Measurements from ENCODE around the gene MAPRE2.

The MAPRE2 gene

GRCh38 chr18:35157181-35157580, 116.0 kb downstream of the MAPRE2 start:
- Histone ChIP-seq H3K9ac (ENCODE audit: low read length) (no peak overlapping the region), H3K18ac (ENCODE audit: low read depth in 1 of 2, low read length in 2 of 2) (no peak overlapping the region), H3K36me3 (ENCODE audit: control insufficient read depth in 1 of 2, insufficient read depth in 2 of 2, low read depth in 1 of 2, low read length in 2 of 2) (no peaks in the 10 kb centered on the region), H2BK12ac (ENCODE audit: low read length in 2 of 2) (no peak overlapping the region), H3K4me1 (ENCODE audit: control insufficient read depth, insufficient read depth, low read depth, low read length) (no peaks in the 10 kb centered on the region), H3K14ac (ENCODE audit: low read length in 2 of 2) (no peak overlapping the region), H3K79me1 (replicated peaks; ENCODE audit: low read length, poor library complexity, severe bottlenecking) (no peaks in the 10 kb centered on the region), H3K4ac (ENCODE audit: low read depth in 1 of 2, low read length in 2 of 2) (no peak overlapping the region), H2AFZ (ENCODE audit: low read depth, low read length) (no peak overlapping the region), H2BK15ac (ENCODE audit: low read depth, poor library complexity, severe bottlenecking) (no peak overlapping the region), H3K23ac (ENCODE audit: low read length in 2 of 2) (no peak overlapping the region), H4K8ac (ENCODE audit: low read length) (no peak overlapping the region), H2AK5ac (ENCODE audit: low read length, severe bottlenecking) (no peak overlapping the region), H3K4me2 (ENCODE audit: low read length, poor library complexity, severe bottlenecking) (no peak overlapping the region), H3K27me3 (ENCODE audit: control insufficient read depth in 1 of 2, insufficient read depth in 1 of 2, low read length in 2 of 2) (no peaks in the 10 kb centered on the region), H4K91ac (ENCODE audit: low read length) (no peak overlapping the region), H3K9me3 (ENCODE audit: control insufficient read depth, low read length) (no peaks in the 10 kb centered on the region), H3K27ac (ENCODE audit: low read length, poor library complexity, severe bottlenecking) (no peak overlapping the region), H2BK5ac (ENCODE audit: low read depth, low read length, poor library complexity, severe bottlenecking) (no peak overlapping the region), H3K4me3 (ENCODE audit: insufficient read depth in 1 of 2, low read depth in 1 of 2, low read length in 2 of 2) (no peak overlapping the region), H2BK120ac (ENCODE audit: low read depth, low read length) (no peak overlapping the region)
- 89% methylated on average over 4 of the region's 4 CpGs for WGBS
- DNase-seq: no peak

DNA sequence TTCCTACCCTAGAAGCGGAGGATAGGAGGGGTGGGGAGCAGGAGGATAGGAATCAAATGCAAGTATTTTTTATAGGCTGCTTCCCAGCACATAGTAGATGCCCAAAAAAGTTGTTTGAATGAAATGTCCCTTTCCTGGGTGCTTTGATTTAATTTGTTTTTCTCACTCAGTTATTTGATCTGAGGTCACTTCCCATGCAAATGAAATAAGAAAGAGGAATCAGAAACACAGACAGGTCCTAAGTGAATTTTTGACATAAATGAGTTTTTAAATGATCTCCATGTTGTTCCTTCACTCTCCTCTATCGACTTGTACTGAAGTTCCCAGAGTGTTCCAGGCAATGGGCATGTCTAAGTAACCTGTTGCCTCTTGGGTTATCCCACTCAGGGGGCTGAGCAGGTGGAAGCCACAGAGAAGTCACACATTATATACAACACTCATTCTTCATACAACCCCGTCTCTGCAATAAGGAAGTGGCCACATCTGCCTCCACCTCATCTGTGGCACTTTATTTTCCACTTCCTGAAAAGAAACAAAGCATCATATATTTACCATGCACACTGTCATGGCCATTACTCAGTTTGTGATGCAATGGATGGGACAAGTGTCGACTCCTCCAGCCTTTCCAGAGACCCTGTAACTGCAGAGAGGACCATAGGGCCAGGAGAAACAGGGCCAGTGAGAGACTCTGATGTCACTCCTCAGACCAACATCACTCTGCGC, 117.7 kb downstream of the MAPRE2 start:
- no peak overlapping the region for H3K27ac ChIP-seq (ENCODE audit: low read length, poor library complexity, severe bottlenecking)
- 74% methylated on average over 5 of the region's 5 CpGs for WGBS

GRCh38 chr18:35159782-35160181, 118.6 kb downstream of the MAPRE2 start:
- WGBS: 64% methylated on average over 3 of the region's 3 CpGs
- DNase-seq: no peak
- no peak overlapping the region for H3K18ac ChIP-seq (ENCODE audit: low read depth in 1 of 2, low read length in 2 of 2)

More for the DNA sequence above, 117.7 kb downstream of the MAPRE2 start:
- no peak overlapping the region for H2AK5ac ChIP-seq (ENCODE audit: low read length, severe bottlenecking)
- no peak overlapping the region for H2BK12ac ChIP-seq (ENCODE audit: low read length in 2 of 2)
- H3K36me3 ChIP-seq (ENCODE audit: control insufficient read depth in 1 of 2, insufficient read depth in 2 of 2, low read depth in 1 of 2, low read length in 2 of 2): no peaks in the 10 kb centered on the region
- H3K23ac ChIP-seq (ENCODE audit: low read length in 2 of 2): no peak overlapping the region
- no peak overlapping the region for H2BK120ac ChIP-seq (ENCODE audit: low read depth, low read length)
- H3K79me1 ChIP-seq (replicated peaks; ENCODE audit: low read length, poor library complexity, severe bottlenecking): no peaks in the 10 kb centered on the region
- no peak overlapping the region for H3K18ac ChIP-seq (ENCODE audit: low read depth in 1 of 2, low read length in 2 of 2)
- H3K27me3 ChIP-seq (ENCODE audit: control insufficient read depth in 1 of 2, insufficient read depth in 1 of 2, low read length in 2 of 2): no peaks in the 10 kb centered on the region
- H3K9me3 ChIP-seq (ENCODE audit: control insufficient read depth, low read length): no peaks in the 10 kb centered on the region
- H3K4ac ChIP-seq (ENCODE audit: low read depth in 1 of 2, low read length in 2 of 2): no peak overlapping the region
- H2BK15ac ChIP-seq (ENCODE audit: low read depth, poor library complexity, severe bottlenecking): no peak overlapping the region
- peaks cover 1% of the 10 kb centered on the region for H3K4me1 ChIP-seq (ENCODE audit: control insufficient read depth, insufficient read depth, low read depth, low read length)
- H2BK5ac ChIP-seq (ENCODE audit: low read depth, low read length, poor library complexity, severe bottlenecking): no peak overlapping the region
- H4K91ac ChIP-seq (ENCODE audit: low read length): no peak overlapping the region
- no peak overlapping the region for H2AFZ ChIP-seq (ENCODE audit: low read depth, low read length)
- no peak overlapping the region for H3K14ac ChIP-seq (ENCODE audit: low read length in 2 of 2)
- H4K8ac ChIP-seq (ENCODE audit: low read length): no peak overlapping the region
- no peak for DNase-seq
- no peak overlapping the region for H3K9ac ChIP-seq (ENCODE audit: low read length)
- H3K4me2 ChIP-seq (ENCODE audit: low read length, poor library complexity, severe bottlenecking): no peak overlapping the region
- no peak overlapping the region for H3K4me3 ChIP-seq (ENCODE audit: insufficient read depth in 1 of 2, low read depth in 1 of 2, low read length in 2 of 2)

GRCh38 chr18:35161485-35161884, 120.3 kb downstream of the MAPRE2 start:
- Histone ChIP-seq H3K4me2 (ENCODE audit: low read length, poor library complexity, severe bottlenecking) (no peak overlapping the region), H2AFZ (ENCODE audit: low read depth, low read length) (no peak overlapping the region), H3K4ac (ENCODE audit: low read depth in 1 of 2, low read length in 2 of 2) (no peak overlapping the region), H3K4me3 (ENCODE audit: insufficient read depth in 1 of 2, low read depth in 1 of 2, low read length in 2 of 2) (no peak overlapping the region), H2BK5ac (ENCODE audit: low read depth, low read length, poor library complexity, severe bottlenecking) (no peak overlapping the region), H3K18ac (ENCODE audit: low read depth in 1 of 2, low read length in 2 of 2) (no peak overlapping the region), H3K27ac (ENCODE audit: low read length, poor library complexity, severe bottlenecking) (no peak overlapping the region), H2AK5ac (ENCODE audit: low read length, severe bottlenecking) (no peak overlapping the region), H4K91ac (ENCODE audit: low read length) (no peak overlapping the region), H3K27me3 (ENCODE audit: control insufficient read depth in 1 of 2, insufficient read depth in 1 of 2, low read length in 2 of 2) (no peaks in the 10 kb centered on the region), H2BK120ac (ENCODE audit: low read depth, low read length) (no peak overlapping the region), H3K9ac (ENCODE audit: low read length) (no peak overlapping the region), H4K8ac (ENCODE audit: low read length) (no peak overlapping the region), H3K14ac (ENCODE audit: low read length in 2 of 2) (no peak overlapping the region), H2BK15ac (ENCODE audit: low read depth, poor library complexity, severe bottlenecking) (no peak overlapping the region), H2BK12ac (ENCODE audit: low read length in 2 of 2) (no peak overlapping the region), H3K23ac (ENCODE audit: low read length in 2 of 2) (no peak overlapping the region), H3K4me1 (ENCODE audit: control insufficient read depth, insufficient read depth, low read depth, low read length) (peaks cover 1% of the 10 kb centered on the region), H3K36me3 (ENCODE audit: control insufficient read depth in 1 of 2, insufficient read depth in 2 of 2, low read depth in 1 of 2, low read length in 2 of 2) (no peaks in the 10 kb centered on the region), H3K79me1 (replicated peaks; ENCODE audit: low read length, poor library complexity, severe bottlenecking) (no peaks in the 10 kb centered on the region), H3K9me3 (ENCODE audit: control insufficient read depth, low read length) (no peaks in the 10 kb centered on the region)
- no CpG with 5 or more reads among the region's 2 CpGs for WGBS
- no peak for DNase-seq

More at GRCh38 chr18:35159782-35160181, 118.6 kb downstream of the MAPRE2 start:
- Histone ChIP-seq H3K14ac (ENCODE audit: low read length in 2 of 2) (no peak overlapping the region), H2AK5ac (ENCODE audit: low read length, severe bottlenecking) (no peak overlapping the region), H3K4me1 (ENCODE audit: control insufficient read depth, insufficient read depth, low read depth, low read length) (peaks cover 1% of the 10 kb centered on the region), H2BK15ac (ENCODE audit: low read depth, poor library complexity, severe bottlenecking) (no peak overlapping the region), H3K4me3 (ENCODE audit: insufficient read depth in 1 of 2, low read depth in 1 of 2, low read length in 2 of 2) (no peak overlapping the region), H3K4ac (ENCODE audit: low read depth in 1 of 2, low read length in 2 of 2) (no peak overlapping the region), H3K9ac (ENCODE audit: low read length) (no peak overlapping the region), H3K79me1 (replicated peaks; ENCODE audit: low read length, poor library complexity, severe bottlenecking) (no peaks in the 10 kb centered on the region), H4K91ac (ENCODE audit: low read length) (no peak overlapping the region), H3K9me3 (ENCODE audit: control insufficient read depth, low read length) (no peaks in the 10 kb centered on the region), H2BK5ac (ENCODE audit: low read depth, low read length, poor library complexity, severe bottlenecking) (no peak overlapping the region), H2BK12ac (ENCODE audit: low read length in 2 of 2) (no peak overlapping the region), H3K27me3 (ENCODE audit: control insufficient read depth in 1 of 2, insufficient read depth in 1 of 2, low read length in 2 of 2) (no peaks in the 10 kb centered on the region), H3K23ac (ENCODE audit: low read length in 2 of 2) (no peak overlapping the region), H3K4me2 (ENCODE audit: low read length, poor library complexity, severe bottlenecking) (no peak overlapping the region), H3K27ac (ENCODE audit: low read length, poor library complexity, severe bottlenecking) (no peak overlapping the region), H2AFZ (ENCODE audit: low read depth, low read length) (no peak overlapping the region), H4K8ac (ENCODE audit: low read length) (no peak overlapping the region), H3K36me3 (ENCODE audit: control insufficient read depth in 1 of 2, insufficient read depth in 2 of 2, low read depth in 1 of 2, low read length in 2 of 2) (no peaks in the 10 kb centered on the region), H2BK120ac (ENCODE audit: low read depth, low read length) (no peak overlapping the region)
